ENCODE data around the gene PRR7. TPM values are rescaled to one million over a fixed set of nuclear protein-coding genes. Genes with fewer than 3 reads are reported as not detected.
A peak's percentile ranks its signal among the peaks of the same experiment; 100 is the strongest.

Gene PRR7
- total RNA-seq, 2 experiments from 2014 or later, result 23.3 to 23.5 TPM

DNA sequence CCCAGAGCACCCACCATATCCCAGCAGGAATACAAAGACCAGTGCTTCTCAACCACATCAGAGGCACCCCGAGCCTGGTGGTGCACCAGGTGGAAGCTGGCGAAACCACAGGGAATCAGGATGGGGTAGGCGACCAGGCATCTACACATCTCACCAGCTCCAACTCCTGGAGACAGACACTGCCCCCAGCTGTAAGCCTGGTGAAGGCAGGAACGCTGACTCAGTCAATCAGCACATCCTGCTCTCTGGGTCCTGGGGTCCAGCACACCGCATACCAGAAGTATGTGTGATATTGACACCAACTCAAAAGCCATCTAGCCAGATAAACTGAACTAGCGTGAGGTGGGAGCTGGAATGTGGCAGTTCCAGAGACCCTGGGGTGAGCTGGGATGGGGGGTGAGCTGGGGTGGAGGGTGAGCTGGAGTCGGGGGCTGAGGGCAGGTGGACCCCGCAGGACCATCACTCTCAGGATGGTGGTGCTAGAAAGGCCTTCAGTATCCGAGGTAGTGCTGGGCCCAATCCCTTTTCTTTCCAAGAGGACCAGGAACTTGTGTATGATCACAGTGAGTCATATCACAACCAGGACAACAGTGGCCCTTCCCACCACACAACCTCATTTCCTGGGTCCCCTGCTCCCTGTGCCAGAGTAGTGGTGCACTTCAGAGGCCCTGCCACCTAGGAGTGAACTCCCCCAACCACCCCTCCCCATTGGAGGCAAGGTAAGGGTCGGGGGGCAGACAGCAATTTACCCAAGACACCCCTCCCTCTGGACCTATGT is 24.3 kb downstream of the PRR7 start:
- Histone ChIP-seq H3K27ac (ENCODE audit: low read depth in 1 of 2, low read length in 2 of 2) (no peak overlapping the region), H3K9me3 (ENCODE audit: control insufficient read depth in 1 of 2, insufficient read depth in 1 of 2, low read length in 2 of 2) (no peaks in the 10 kb centered on the region), H3K4me1 (ENCODE audit: insufficient read depth, low read length) (peaks cover 28% of the 10 kb centered on the region), H3K4me3 (ENCODE audit: low read length) (no peak overlapping the region), H3K27me3 (ENCODE audit: control insufficient read depth in 1 of 2, insufficient read depth in 2 of 2, low read length in 2 of 2) (peaks cover 0 to 5% of the 10 kb centered on the region in 2 experiments), H3K36me3 (ENCODE audit: insufficient read depth, low read length) (no peaks in the 10 kb centered on the region)
- ChIA-PET POLR2A (interaction anchor here (1.4 to 1.7 kb wide), 2 partner anchors 16 to 80 kb away, joined by 3 to 6 read pairs; no protein-coding TSS in a partner anchor), CTCF (interaction anchor here (1.0 to 1.4 kb wide), 2 partner anchors 14 to 15 kb away, joined by 3 to 4 read pairs; no protein-coding TSS in a partner anchor)
- no peak overlapping the region for H3K27ac Mint-ChIP-seq
- H3K27me3 Mint-ChIP-seq, result peaks cover 6% of the 10 kb centered on the region
- no peaks in the 10 kb centered on the region for H3K9me3 Mint-ChIP-seq
- no peaks in the 10 kb centered on the region for H3K36me3 Mint-ChIP-seq (ENCODE audit: low read depth)
- peak overlapping the region; percentile 67 for H3K4me3 Mint-ChIP-seq
- TF ChIP-seq, protein P1, sequence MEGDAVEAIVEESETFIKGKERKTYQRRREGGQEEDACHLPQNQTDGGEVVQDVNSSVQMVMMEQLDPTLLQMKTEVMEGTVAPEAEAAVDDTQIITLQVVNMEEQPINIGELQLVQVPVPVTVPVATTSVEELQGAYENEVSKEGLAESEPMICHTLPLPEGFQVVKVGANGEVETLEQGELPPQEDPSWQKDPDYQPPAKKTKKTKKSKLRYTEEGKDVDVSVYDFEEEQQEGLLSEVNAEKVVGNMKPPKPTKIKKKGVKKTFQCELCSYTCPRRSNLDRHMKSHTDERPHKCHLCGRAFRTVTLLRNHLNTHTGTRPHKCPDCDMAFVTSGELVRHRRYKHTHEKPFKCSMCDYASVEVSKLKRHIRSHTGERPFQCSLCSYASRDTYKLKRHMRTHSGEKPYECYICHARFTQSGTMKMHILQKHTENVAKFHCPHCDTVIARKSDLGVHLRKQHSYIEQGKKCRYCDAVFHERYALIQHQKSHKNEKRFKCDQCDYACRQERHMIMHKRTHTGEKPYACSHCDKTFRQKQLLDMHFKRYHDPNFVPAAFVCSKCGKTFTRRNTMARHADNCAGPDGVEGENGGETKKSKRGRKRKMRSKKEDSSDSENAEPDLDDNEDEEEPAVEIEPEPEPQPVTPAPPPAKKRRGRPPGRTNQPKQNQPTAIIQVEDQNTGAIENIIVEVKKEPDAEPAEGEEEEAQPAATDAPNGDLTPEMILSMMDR (IDR thresholded peaks at IDR 0.05), result no peak
- intact Hi-C loops (cut with DNase I, micrococcal nuclease), result no loop called here
- no peak for DNase-seq
- H3K4me1 Mint-ChIP-seq (ENCODE audit: low read depth), result peaks cover 17% of the 10 kb centered on the region
- no peak for ATAC-seq (ENCODE audit: poor library complexity)

DNA sequence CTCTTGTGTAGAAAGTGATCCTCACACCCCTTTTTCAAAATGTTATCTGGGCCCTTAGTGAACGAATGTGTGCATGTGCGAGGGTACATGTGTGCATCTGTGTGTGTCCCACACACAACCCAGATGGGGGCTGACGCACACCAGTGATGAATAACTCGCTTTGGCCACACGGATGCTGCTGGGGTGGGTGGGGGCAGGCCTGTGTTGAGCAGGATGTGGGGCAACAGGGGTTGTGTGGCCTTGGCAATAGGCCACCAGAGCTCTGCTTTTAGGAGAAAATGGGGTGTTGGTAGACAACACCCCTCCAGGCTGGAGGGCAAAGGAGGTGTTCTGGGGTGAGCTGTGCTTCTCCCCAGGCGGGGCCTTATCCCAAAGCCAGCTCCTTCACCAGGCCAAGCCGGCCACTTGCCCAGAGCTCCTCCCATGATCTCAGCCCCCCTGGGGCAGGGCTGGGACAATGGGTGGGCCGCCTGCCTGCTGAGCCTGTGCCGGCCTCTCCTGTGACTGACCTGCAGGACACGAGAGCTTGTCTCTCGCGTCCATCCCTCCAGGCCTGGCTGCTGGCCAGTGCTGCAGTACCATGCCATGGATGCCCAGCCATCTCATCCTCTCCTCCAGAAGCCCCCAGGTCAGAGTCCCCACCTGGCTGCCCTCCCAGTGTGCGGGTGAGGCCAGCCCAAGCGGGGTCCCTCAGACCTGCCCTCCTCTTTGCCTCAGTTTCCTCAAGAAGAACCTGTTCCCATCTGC is 25.2 kb downstream of the PRR7 start:
- ATAC-seq (ENCODE audit: poor library complexity), result no peak
- Mint-ChIP-seq H3K4me1 (ENCODE audit: low read depth) (peaks cover 22% of the 10 kb centered on the region), H3K9me3 (no peaks in the 10 kb centered on the region), H3K4me3 (peak overlapping the region; percentile 67), H3K27ac (no peak overlapping the region), H3K36me3 (ENCODE audit: low read depth) (no peaks in the 10 kb centered on the region), H3K27me3 (peaks cover 6% of the 10 kb centered on the region)
- Histone ChIP-seq H3K27me3 (ENCODE audit: control insufficient read depth in 1 of 2, insufficient read depth in 2 of 2, low read length in 2 of 2) (peaks cover 0 to 5% of the 10 kb centered on the region in 2 experiments), H3K36me3 (ENCODE audit: insufficient read depth, low read length) (no peaks in the 10 kb centered on the region), H3K27ac (ENCODE audit: low read depth in 1 of 2, low read length in 2 of 2) (no peak overlapping the region), H3K4me3 (ENCODE audit: low read length) (no peak overlapping the region), H3K4me1 (ENCODE audit: insufficient read depth, low read length) (peaks cover 31% of the 10 kb centered on the region), H3K9me3 (ENCODE audit: control insufficient read depth in 1 of 2, insufficient read depth in 1 of 2, low read length in 2 of 2) (no peaks in the 10 kb centered on the region)
- POLR2A ChIA-PET, result interaction anchor here (0.9 to 1.7 kb wide), 5 partner anchors 17 to 69 kb away, joined by 3 to 6 read pairs (median 5); partner anchors contain the start of genes GRK6 and PDLIM7
- TF ChIP-seq, protein P1 (IDR thresholded peaks at IDR 0.05), result no peak
- intact Hi-C loops (cut with DNase I, micrococcal nuclease), result no loop called here
- CTCF ChIA-PET, result interaction anchor here (0.9 to 1.4 kb wide), 4 partner anchors 15 to 67 kb away, joined by 3 to 4 read pairs (median 4); no protein-coding TSS in a partner anchor
- peak in 2 of 14 experiments; percentile 39 to 66 for DNase-seq
